Activated T-cell treated with anti-CD3 and anti-CD28 coated beads for 48 hours (primary cell): Measurements from ENCODE around the gene TBC1D22A.
"Not testable (repeated sequence)": the region's sequence is repeated elsewhere in the genome, so short reads cannot be mapped to it uniquely, and the experiment has no call there.

Source experiments
- DNase-seq: peaks from one replicate; pipeline ENCODE4 v3.0.0-alpha.2; 2020; ENCODE audit warnings: low read depth

The TBC1D22A gene

GRCh38 chr22:46774253-46774979 lies 12.0 kb downstream of the TBC1D22A start:
- no peak for DNase-seq

- DNase-seq: no peak
These were observed 12.8 kb downstream of the TBC1D22A start for GRCh38 chr22:46774980-46775849.

GRCh38 chr22:46775850-46776826 lies 13.7 kb downstream of the TBC1D22A start:
- no peak for DNase-seq

GRCh38 chr22:46776876-46777608 lies 14.6 kb downstream of the TBC1D22A start:
- DNase-seq: no peak

GRCh38 chr22:46777609-46777970 lies 15.1 kb downstream of the TBC1D22A start:
- no peak for DNase-seq

- DNase-seq: no peak
These were observed 16.6 kb downstream of the TBC1D22A start for GRCh38 chr22:46779023-46779422.

- no peak for DNase-seq
These were observed 17.2 kb downstream of the TBC1D22A start for GRCh38 chr22:46779651-46780050.

GRCh38 chr22:46780453-46780852 lies 18.0 kb downstream of the TBC1D22A start:
- no peak for DNase-seq

GRCh38 chr22:46781291-46781690 lies 18.8 kb downstream of the TBC1D22A start:
- no peak for DNase-seq

- DNase-seq: not testable (repeated sequence)
These were observed 19.8 kb downstream of the TBC1D22A start for GRCh38 chr22:46782200-46782599.

- DNase-seq: no peak
These were observed 21.3 kb downstream of the TBC1D22A start for GRCh38 chr22:46783721-46784120.

- DNase-seq: no peak
These were observed 26.2 kb downstream of the TBC1D22A start for GRCh38 chr22:46788441-46789172.

GRCh38 chr22:46789992-46790391 lies 27.5 kb downstream of the TBC1D22A start:
- no peak for DNase-seq

GRCh38 chr22:46791201-46791731 lies 28.8 kb downstream of the TBC1D22A start:
- DNase-seq: peak; percentile 53

GRCh38 chr22:46792061-46792796 lies 29.8 kb downstream of the TBC1D22A start:
- no peak for DNase-seq

GRCh38 chr22:46792841-46793261 lies 30.4 kb downstream of the TBC1D22A start:
- no peak for DNase-seq

GRCh38 chr22:46793497-46793896 lies 31.0 kb downstream of the TBC1D22A start:
- DNase-seq: no peak

- DNase-seq: no peak
These were observed 31.6 kb downstream of the TBC1D22A start for GRCh38 chr22:46794067-46794466.

GRCh38 chr22:46794491-46794890 lies 32.0 kb downstream of the TBC1D22A start:
- no peak for DNase-seq

- no peak for DNase-seq
These were observed 32.7 kb downstream of the TBC1D22A start for GRCh38 chr22:46795140-46795539.
